Measurements from ENCODE around the gene SPCS2.

DNA sequence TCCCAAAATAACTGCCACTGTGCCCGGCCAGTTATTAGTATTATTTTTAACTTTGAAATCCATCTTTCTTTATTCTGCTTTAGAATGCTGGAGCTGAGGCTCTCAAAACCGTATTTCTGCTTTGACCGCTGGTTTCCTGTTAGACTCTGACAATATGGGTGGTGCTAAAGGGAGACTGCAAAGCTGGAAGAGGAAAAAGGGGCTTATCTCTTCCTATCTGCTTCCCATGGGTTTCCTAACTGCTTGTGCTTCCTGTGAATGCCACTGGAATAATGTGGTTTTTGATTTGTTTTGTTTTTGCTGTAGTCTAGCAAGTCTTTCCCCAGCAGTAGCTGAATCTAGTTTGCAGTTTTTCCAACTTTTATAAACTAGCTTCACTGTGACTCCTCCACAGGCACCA, 43.7 kb upstream of the SPCS2 start:
- no peak for TF ChIP-seq CTCF (IDR thresholded peaks at IDR 0.05; ENCODE audit: extremely low read depth in 1 of 2, insufficient read depth in 1 of 2, low read depth in 1 of 2, low read length in 2 of 2)
- TF ChIP-seq POLR2A (IDR thresholded peaks at IDR 0.05; ENCODE audit: low read depth, low read length) = no peak
- TF ChIP-seq EZH2 (IDR thresholded peaks at IDR 0.05; ENCODE audit: borderline replicate concordance, low read depth, low read length, severe bottlenecking) = no peak
- no peak for TF ChIP-seq JUN (IDR thresholded peaks at IDR 0.05; ENCODE audit: borderline replicate concordance, insufficient read depth, insufficient read length, low read depth)
